Prostate gland (tissue), 2 donors: ENCODE results near the gene ARHGAP5.

Experiments used
- POLR2AphosphoS5 ChIP-seq: sonication (generic); formaldehyde crosslinking; IDR thresholded peaks from one replicate; pipeline ENCODE4 v1.6.1; 2017; ENCODE audit warnings: antibody characterized with exemption
- TF ChIP-seq, protein P1 (sequence below), 4 experiments: fragments of 200-600 bp in 2 of 4; fragments of 450-650 bp in 2 of 4; sonication (generic) in 2 of 4; IDR thresholded peaks; 1 replicate in 3 of 4; 2 replicates in 1 of 4; pipeline ENCODE4 v1.5.1; 2016 to 2019; ENCODE audit warnings: antibody characterized with exemption in 4 of 4, mild to moderate bottlenecking in 2 of 4, moderate library complexity in 2 of 4

DNA sequence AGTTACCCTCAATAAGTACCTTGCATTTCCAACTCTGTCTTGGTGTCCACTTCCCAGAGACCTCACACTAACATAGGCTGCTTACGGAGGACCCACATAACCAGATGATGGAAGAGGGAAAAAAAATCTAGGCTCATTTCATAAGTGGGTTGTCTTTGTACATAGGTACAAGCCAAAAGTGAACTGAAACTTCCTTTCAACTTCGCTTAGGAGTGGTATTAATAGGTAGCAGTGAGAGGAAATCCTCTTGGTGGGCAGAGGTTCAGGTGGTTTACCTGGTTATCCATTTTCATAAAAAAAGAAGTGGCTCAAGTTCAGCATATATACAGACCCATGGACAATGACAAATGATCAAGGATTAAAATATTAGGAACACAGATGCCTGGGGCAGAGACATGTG, 88.9 kb downstream of the ARHGAP5 start:
- TF ChIP-seq, protein P1, sequence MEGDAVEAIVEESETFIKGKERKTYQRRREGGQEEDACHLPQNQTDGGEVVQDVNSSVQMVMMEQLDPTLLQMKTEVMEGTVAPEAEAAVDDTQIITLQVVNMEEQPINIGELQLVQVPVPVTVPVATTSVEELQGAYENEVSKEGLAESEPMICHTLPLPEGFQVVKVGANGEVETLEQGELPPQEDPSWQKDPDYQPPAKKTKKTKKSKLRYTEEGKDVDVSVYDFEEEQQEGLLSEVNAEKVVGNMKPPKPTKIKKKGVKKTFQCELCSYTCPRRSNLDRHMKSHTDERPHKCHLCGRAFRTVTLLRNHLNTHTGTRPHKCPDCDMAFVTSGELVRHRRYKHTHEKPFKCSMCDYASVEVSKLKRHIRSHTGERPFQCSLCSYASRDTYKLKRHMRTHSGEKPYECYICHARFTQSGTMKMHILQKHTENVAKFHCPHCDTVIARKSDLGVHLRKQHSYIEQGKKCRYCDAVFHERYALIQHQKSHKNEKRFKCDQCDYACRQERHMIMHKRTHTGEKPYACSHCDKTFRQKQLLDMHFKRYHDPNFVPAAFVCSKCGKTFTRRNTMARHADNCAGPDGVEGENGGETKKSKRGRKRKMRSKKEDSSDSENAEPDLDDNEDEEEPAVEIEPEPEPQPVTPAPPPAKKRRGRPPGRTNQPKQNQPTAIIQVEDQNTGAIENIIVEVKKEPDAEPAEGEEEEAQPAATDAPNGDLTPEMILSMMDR (IDR thresholded peaks at IDR 0.05), result no peak
- no peak for TF ChIP-seq POLR2AphosphoS5
